ENCODE results near the gene MTMR3.

MTMR3 gene

DNA sequence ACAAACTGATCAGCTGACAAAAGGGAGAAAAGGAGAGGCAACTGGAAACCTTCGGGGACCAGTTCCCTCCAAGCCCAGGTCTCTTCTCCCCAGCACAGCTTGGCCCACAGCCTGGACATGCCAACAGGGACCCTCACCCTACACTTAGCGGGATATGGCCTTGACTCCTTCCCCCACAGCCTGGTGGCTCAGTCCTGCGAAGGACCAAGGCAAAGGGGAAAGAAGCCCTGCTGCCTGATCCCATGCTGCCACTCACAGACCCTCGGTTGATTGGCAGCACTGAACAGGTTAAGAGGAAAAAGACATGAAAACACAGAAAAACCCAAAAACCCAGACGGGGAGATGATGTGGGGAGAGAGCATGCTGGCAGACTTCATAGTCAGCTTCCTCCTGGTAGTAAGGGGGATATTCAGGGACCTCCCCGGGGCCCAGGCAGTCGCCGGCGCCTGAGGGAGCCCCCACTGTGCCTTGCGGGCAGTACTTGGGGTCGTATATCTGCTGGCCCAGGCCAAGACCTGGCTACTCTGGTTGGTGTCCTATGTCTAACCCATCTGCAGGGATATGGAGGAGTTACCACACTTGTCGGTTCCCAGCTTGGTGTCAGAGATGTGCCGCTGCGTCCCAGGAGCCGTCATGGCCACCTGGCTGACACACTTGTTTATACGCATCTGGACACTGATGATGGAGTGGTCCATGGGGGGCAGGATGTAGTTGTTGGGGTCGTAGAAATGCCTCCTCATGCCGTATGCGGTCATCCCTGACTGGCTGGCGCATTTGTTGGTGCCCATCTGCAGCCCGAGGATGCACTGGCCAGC is 163.1 kb downstream of the MTMR3 start:
- H3K4me3 ChIP-seq (ENCODE audit: low read length): no peak overlapping the region
- DNase-seq (ENCODE audit: low read depth): peak; percentile 26
- TF ChIP-seq, protein P1, sequence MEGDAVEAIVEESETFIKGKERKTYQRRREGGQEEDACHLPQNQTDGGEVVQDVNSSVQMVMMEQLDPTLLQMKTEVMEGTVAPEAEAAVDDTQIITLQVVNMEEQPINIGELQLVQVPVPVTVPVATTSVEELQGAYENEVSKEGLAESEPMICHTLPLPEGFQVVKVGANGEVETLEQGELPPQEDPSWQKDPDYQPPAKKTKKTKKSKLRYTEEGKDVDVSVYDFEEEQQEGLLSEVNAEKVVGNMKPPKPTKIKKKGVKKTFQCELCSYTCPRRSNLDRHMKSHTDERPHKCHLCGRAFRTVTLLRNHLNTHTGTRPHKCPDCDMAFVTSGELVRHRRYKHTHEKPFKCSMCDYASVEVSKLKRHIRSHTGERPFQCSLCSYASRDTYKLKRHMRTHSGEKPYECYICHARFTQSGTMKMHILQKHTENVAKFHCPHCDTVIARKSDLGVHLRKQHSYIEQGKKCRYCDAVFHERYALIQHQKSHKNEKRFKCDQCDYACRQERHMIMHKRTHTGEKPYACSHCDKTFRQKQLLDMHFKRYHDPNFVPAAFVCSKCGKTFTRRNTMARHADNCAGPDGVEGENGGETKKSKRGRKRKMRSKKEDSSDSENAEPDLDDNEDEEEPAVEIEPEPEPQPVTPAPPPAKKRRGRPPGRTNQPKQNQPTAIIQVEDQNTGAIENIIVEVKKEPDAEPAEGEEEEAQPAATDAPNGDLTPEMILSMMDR (conservative IDR thresholded peaks at IDR 0.05; ENCODE audit: low read depth, low read length): no peak

DNA sequence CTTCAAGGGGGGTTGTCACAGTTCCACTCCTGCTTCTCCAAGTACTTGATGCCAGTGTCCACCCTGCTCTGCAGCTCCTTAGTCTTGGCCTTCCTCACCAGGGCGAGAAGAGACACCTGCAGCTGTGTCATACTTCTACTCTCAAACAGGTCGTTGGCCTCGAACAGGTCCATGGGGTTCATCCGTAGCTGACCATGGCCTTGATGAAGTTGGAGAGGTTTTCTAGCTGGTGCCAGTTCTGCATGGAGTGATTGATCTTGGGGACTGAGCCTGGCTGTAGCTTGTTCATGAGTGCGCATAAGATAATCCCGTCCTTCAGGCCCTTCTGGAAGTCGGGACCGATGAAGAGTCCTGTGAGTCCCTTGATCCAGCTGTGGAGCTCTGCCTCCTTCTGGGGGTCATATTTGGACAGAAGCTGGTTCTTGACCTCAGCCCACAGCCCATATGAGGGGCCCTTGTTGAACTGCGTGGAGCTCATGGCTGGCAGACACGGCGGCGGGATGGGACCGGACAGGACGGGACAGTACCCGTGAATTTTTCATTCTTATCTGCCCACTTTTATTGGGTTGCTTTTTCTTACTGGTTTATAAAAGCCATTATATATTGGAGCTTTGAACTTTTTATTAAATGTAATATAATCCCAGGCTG is 163.9 kb downstream of the MTMR3 start:
- TF ChIP-seq, protein P1 (conservative IDR thresholded peaks at IDR 0.05; ENCODE audit: low read depth, low read length): no peak
- H3K4me3 ChIP-seq (ENCODE audit: low read length): no peak overlapping the region
- no peak for DNase-seq (ENCODE audit: low read depth)

- no peak overlapping the region for H3K4me3 ChIP-seq (ENCODE audit: low read length)
- DNase-seq (ENCODE audit: low read depth): no peak
- TF ChIP-seq, protein P1 (conservative IDR thresholded peaks at IDR 0.05; ENCODE audit: low read depth, low read length): no peak
Measured at GRCh38 chr22:30047364-30047738, 164.4 kb downstream of the MTMR3 start.

GRCh38 chr22:30048681-30049080 is 165.7 kb downstream of the MTMR3 start:
- no peak overlapping the region for H3K4me3 ChIP-seq (ENCODE audit: low read length)
- TF ChIP-seq, protein P1 (conservative IDR thresholded peaks at IDR 0.05; ENCODE audit: low read depth, low read length): no peak
- no peak for DNase-seq (ENCODE audit: low read depth)

GRCh38 chr22:30054067-30054763 is 171.2 kb downstream of the MTMR3 start:
- TF ChIP-seq, protein P1 (conservative IDR thresholded peaks at IDR 0.05; ENCODE audit: low read depth, low read length): no peak
- no peak overlapping the region for H3K4me3 ChIP-seq (ENCODE audit: low read length)
- DNase-seq (ENCODE audit: low read depth): no peak

- TF ChIP-seq, protein P1 (conservative IDR thresholded peaks at IDR 0.05; ENCODE audit: low read depth, low read length): no peak
- H3K4me3 ChIP-seq (ENCODE audit: low read length): no peak overlapping the region
- DNase-seq (ENCODE audit: low read depth): no peak
Measured at GRCh38 chr22:30054764-30055069, 171.7 kb downstream of the MTMR3 start.

All from retinal pigment epithelial cell (primary cell).